ENCODE measurements around the gene TAF1C. TPM values are rescaled to one million over a fixed set of nuclear protein-coding genes. Genes with fewer than 3 reads are reported as not detected.

TAF1C gene
- total RNA-seq, 3 donors from 2014 or later = 35.0 to 49.7 (median 42.2) TPM

GRCh38 chr16:84138824-84139627 is 47.8 kb downstream of the TAF1C start:
- DNase-seq (no peak), ATAC-seq (no peak)
- intact Hi-C loops (cut with DNase I, micrococcal nuclease) = no loop called here
- Histone ChIP-seq H3K9me3 (no peaks in the 10 kb centered on the region), H3K36me3 (ENCODE audit: low read depth) (no peaks in the 10 kb centered on the region), H3K4me1 (ENCODE audit: low read depth) (peaks cover 2% of the 10 kb centered on the region), H3K4me3 (no peak overlapping the region)
- TF ChIP-seq CTCF (IDR thresholded peaks at IDR 0.05) = no peak

DNA sequence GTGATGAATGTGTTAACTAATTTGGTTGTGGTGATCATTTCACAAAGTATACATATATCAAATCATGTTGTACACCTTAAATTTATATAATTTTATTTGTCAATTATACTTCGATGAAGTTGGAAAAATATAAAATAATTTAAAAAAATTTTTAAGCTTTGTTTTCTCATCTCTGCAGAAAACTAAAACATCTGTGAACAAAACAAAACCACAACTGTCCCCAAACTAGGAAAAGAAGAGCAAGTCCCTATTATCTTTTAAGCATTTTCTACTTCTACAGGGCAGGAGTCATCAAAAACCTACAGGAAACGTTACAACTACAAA is 48.4 kb downstream of the TAF1C start:
- DNase-seq = no peak
- Histone ChIP-seq H3K9me3 (no peaks in the 10 kb centered on the region), H3K4me3 (no peak overlapping the region), H3K36me3 (ENCODE audit: low read depth) (no peaks in the 10 kb centered on the region), H3K4me1 (ENCODE audit: low read depth) (no peaks in the 10 kb centered on the region)
- ATAC-seq = no peak
- intact Hi-C loops (cut with DNase I, micrococcal nuclease) = no loop called here
- TF ChIP-seq CTCF (IDR thresholded peaks at IDR 0.05) = no peak

GRCh38 chr16:84137769-84138357 is 49.0 kb downstream of the TAF1C start:
- intact Hi-C loops (cut with DNase I, micrococcal nuclease) = no loop called here
- DNase-seq (no peak), ATAC-seq (no peak)
- Histone ChIP-seq H3K36me3 (ENCODE audit: low read depth) (no peaks in the 10 kb centered on the region), H3K4me3 (no peak overlapping the region), H3K4me1 (ENCODE audit: low read depth) (no peaks in the 10 kb centered on the region), H3K9me3 (no peaks in the 10 kb centered on the region)
- no peak for TF ChIP-seq CTCF (IDR thresholded peaks at IDR 0.05)

DNA sequence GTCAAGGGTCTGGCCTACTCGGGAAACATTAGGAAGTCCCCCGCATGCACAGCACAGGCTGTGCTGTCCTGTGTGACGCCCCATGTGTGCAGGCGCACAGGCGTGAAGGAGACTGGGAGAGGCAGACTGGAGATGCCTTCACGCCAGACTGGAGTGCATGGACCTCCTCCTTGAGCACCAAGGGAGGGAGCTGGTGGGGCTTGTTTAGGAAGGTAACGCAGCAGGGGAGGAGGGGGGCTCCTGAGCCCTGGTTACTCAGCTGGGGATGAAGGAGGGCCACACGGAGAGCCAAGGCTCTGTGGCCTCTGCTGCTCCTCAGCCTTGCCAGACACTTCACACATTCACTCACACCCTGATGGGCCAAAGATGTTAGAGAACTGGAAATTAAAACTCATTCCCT is 49.6 kb downstream of the TAF1C start:
- Histone ChIP-seq H3K36me3 (ENCODE audit: low read depth) (no peaks in the 10 kb centered on the region), H3K4me3 (no peak overlapping the region), H3K9me3 (no peaks in the 10 kb centered on the region), H3K4me1 (ENCODE audit: low read depth) (no peaks in the 10 kb centered on the region)
- DNase-seq (no peak), ATAC-seq (no peak)
- TF ChIP-seq CTCF (IDR thresholded peaks at IDR 0.05) = no peak
- intact Hi-C loops (cut with DNase I, micrococcal nuclease) = no loop called here

DNA sequence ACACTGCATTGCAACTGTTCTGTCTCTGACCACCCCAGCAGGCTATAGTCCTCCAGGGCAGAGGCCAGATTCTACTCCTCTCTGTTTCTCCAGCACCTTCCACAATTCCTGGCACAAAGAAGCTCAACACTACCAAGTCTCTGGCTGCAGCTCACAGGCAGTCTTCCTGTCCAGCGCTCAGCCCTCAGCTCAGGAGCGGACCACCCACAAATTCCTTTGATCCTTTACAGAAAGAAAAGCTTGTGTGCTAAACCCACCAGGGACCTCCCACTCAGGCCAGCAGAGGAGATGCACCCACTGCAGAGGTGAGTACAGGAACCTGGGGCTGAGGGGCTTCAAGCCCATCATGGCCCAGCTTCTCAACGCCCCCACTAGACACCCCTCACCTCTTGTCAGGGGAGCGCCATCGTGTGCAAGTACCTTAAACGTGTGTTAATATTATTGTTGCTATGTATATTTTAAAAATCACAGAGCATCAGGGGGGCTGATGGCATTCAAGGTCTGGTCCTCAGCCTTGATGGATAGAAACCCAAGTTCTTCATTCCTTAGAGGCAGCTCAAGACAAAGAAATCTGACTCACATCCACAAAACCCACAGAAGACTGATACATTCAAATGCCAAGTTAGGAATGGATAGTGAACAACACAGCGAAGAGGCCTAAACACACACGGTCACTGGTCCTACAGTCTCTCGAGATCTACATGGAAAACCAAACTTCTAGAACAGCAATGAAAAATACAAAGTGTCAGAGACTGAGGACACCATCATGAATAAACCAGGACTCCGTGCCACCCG is 50.3 kb downstream of the TAF1C start:
- Histone ChIP-seq H3K9me3 (no peaks in the 10 kb centered on the region), H3K4me1 (ENCODE audit: low read depth) (no peaks in the 10 kb centered on the region), H3K4me3 (no peak overlapping the region), H3K36me3 (ENCODE audit: low read depth) (no peaks in the 10 kb centered on the region)
- ATAC-seq = no peak
- DNase-seq = no peak
- no peak for TF ChIP-seq CTCF (IDR thresholded peaks at IDR 0.05)
- intact Hi-C loops (cut with DNase I, micrococcal nuclease) = no loop called here
